DMS79 (cell line): ENCODE results near the gene TTC24.
"Not testable (repeated sequence)": the region's sequence is repeated elsewhere in the genome, so short reads cannot be mapped to it uniquely, and the experiment has no call there.

Experiments
- DNase-seq: peaks from one replicate; lab custom pipeline; 2025; lab: John Stamatoyannopoulos, UW

TTC24 gene

GRCh38 chr1:156608981-156609380, 29.5 kb downstream of the TTC24 start:
- DNase-seq = no peak

- DNase-seq = not testable (repeated sequence)
Observed at GRCh38 chr1:156610072-156610471, 30.5 kb downstream of the TTC24 start.

DNA sequence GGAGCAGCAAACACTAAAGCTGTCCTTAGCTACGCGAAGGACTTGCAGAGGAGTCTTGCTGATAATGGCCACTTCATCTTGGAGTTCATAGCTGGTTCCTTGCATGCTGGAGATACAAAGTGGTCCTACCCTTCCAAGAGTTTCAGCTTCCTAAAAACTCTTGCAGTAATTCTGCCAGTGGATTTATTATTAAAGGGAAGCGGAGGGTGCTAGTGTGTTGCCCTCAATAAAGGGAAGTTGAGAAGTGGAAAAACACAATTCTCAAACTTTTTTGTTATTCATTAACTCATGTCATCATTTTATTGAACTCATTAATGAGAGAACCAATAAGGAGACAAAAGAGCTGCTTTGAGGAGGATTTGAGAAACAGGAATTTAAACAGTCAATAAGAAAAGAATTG, 33.1 kb downstream of the TTC24 start:
- no peak for DNase-seq

DNA sequence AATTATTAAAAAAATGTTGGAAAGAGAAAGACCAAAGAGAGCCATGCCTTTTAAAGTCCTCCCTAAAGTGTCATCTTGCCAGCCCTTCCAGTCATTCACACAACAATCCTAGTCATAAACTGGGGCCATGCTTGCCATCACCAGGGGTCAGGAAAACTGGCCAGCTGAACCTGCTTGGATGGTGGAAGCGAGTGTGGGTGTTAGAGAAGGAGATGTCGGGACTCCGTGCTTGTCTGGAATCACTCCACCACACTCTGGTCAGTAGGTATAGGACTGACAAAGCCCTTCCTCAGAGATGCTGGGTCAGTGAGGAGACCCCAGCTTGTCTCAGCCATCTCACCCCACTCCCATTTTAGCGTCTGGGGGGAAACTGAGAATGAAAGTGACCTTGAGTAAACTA, 36.4 kb downstream of the TTC24 start:
- no peak for DNase-seq

GRCh38 chr1:156616463-156616862, 36.9 kb downstream of the TTC24 start:
- DNase-seq = no peak

GRCh38 chr1:156618853-156619581, 39.5 kb downstream of the TTC24 start, which contains the start of gene HAPLN2:
Gene HAPLN2 (plus strand): TSS chr1:156619415. CDS start chr1:156623491, 4,076 bp downstream.
- no peak for DNase-seq

- DNase-seq = no peak
Observed at GRCh38 chr1:156619582-156619955, 40.0 kb downstream of the TTC24 start.

DNA sequence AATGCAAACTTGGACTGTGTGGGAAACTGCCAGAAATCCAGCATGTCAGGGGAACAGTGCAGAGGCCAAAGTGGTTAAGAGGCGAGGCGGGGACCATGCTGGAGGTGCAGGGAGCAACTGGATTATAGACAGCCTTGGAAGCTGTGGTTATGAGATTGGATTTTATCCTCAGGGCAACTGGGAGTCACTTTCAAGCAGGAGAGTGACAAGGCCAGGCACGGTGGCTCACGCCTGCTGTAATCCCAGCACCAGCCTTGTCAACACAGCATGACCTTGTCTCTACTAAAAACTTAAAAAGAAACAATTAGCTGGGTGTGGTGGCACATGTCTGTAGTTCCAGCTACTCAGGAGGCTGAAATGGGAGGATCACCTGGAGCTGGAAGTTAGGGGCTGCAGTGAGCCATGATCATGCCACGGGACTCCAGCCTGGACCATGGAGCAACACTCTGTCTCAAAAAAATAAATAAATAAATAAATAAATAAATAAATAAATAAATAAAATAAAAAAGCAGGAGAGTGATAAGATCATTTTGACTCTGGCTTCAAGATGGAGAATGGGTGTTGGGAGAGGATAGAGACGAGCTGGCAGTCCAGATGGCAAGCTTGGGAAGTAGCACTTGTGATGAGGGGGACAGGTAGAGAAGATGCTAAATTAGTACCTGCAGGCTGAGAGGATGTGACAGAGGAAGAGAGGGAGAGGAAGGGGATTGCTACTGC, 43.2 kb downstream of the TTC24 start:
- no peak for DNase-seq

DNA sequence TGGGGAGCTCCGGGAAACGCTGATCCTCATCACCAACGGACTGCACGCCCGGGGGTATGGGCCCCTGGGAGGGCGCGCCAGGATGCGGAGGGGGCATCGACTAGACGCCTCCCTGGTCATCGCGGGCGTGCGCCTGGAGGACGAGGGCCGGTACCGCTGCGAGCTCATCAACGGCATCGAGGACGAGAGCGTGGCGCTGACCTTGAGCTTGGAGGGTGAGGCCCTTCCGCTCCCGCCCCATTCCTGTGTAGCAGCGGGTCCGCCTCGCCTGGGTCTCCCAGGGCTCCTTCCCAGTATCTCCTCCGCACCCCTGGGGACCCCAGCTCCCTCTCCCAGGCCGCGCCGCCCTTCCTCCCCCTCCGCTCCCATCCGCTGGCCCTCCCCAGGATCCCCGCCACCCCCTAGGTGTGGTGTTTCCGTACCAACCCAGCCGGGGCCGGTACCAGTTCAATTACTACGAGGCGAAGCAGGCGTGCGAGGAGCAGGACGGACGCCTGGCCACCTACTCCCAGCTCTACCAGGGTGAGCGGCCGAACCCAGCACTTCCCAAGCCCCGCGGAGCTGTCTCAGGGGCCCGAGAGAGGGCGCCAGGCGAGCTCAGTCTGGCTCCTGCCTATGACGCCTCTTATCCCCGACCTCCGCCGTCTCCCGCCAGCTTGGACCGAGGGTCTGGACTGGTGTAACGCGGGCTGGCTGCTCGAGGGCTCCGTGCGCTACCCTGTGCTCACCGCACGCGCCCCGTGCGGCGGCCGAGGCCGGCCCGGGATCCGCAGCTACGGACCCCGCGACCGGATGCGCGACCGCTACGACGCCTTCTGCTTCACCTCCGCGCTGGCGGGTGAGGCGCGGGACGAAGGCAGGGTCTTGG, 44.7 kb downstream of the TTC24 start:
- DNase-seq = peak; percentile 48

DNA sequence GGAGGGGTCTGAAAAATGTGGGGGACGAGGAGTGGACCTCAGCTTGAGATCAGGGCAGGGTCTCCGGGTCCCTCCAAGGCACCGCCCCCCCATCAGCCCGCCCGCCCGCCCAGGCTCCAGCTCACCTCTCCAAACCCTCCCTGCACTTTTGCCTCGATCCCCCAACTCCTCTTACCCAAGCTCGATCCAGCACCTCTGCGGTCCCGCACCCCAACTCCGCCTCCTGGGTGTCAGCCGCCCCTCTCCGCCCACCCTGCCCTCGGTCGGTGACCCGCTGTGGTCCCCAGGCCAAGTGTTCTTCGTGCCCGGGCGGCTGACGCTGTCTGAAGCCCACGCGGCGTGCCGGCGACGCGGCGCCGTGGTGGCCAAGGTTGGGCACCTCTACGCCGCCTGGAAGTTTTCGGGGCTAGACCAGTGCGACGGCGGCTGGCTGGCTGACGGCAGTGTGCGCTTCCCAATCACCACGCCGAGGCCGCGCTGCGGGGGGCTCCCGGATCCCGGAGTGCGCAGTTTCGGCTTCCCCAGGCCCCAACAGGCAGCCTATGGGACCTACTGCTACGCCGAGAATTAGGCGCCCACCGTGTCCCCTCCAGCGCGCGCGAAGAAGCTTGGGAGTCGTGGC, 45.4 kb downstream of the TTC24 start:
- no peak for DNase-seq

DNA sequence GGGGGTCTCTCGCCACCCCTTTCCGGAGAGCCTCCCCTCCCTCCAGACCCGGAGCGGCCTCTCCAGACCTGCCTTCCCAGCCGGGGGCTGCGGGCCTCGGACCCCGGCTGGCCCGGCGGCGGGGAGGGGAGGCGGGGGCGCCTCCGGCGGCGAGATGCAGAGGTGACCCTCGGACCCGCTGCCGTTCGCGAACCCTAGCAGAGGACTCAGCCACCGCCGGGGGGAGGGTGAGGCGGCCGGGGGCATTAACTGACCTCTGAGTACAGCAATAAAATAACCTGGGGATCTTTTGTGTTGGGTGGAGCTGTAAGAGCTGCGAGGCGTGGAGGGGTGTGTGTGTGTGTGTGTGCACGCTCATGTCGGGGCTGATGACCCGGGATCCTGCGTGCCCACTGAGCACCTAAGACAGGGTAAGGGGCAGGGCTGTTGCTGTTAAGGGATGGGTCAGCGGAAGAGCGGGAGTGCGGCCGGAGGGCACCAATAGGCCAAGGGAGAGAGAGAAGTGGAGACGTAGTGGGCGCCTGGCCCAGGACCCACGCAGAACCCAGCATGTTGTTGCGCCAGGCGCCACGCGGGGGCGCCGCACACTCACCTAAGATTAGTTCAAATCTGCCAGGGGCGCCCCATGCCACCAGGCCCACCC, 46.0 kb downstream of the TTC24 start:
- no peak for DNase-seq

DNA sequence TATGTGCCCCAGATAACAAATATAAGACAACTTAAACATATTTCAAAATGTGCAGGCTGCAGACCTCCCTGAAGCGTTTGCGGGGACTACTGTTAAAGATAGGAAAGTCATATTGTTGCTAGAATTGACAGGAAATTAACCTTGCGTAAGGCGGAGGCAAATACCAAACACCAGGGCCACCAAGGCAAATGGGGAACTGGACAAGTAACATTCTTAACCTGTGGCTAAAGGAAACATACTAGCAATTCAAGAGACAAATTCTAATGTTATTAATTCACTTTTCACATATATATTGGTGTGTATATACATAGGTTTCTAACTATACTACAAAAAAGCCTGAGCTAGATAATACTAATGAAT, 46.5 kb downstream of the TTC24 start:
- DNase-seq = no peak

- DNase-seq = no peak
Observed at GRCh38 chr1:156627313-156627880, 47.9 kb downstream of the TTC24 start.

GRCh38 chr1:156629823-156630449, 50.4 kb downstream of the TTC24 start:
- DNase-seq = no peak

DNA sequence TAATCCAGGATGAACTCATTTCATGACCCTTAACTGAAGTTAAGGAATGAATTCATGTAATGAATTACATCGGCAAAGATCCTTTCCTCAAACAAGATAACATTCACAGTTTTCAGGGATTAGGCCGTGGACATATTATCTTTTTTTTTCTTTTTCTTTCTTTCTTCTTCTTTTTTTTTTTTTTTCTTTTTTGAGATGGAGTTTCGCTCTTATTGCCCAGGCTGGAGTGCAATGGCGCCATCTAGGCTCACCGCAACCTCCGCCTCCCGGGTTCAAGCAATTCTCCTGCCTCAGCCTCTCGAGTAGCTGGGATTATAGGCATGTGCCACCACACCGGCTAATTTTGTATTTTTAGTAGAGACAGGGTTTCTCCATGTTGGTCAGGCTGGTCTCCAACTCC, 51.6 kb downstream of the TTC24 start:
- not testable (repeated sequence) for DNase-seq

GRCh38 chr1:156632355-156632754, 52.8 kb downstream of the TTC24 start:
- no peak for DNase-seq
